BE2C (cell line): ENCODE results near the gene GATA6.

Experiments used
- DNase-seq: peaks from one replicate; pipeline ENCODE4 v3.0.0-alpha.2; 2020
- H3K27me3 ChIP-seq: fragments of 250-450 bp; sonication (Bioruptor Pico); 2 replicates; pipeline ENCODE4 v1.5.1; 2020; ENCODE audit warnings: mild to moderate bottlenecking
- H3K36me3 ChIP-seq: fragments of 250-450 bp; sonication (Bioruptor Pico); 2 replicates; pipeline ENCODE4 v1.5.1; 2020; ENCODE audit warnings: mild to moderate bottlenecking
- H3K4me1 ChIP-seq: fragments of 250-450 bp; sonication (Bioruptor Pico); 2 replicates; pipeline ENCODE4 v1.5.1; 2020
- H3K4me3 ChIP-seq: 2 replicates; pipeline ENCODE4 v1.5.1; 2011; ENCODE audit warnings: low read depth, low read length
- H3K9me3 ChIP-seq: fragments of 250-450 bp; sonication (Bioruptor Pico); 2 replicates; pipeline ENCODE4 v1.5.1; 2020
- TF ChIP-seq, protein P1 (sequence below): IDR thresholded peaks from 2 replicates; pipeline ENCODE4 v1.5.1; 2012; ENCODE audit warnings: mild to moderate bottlenecking, low read depth, low read length

GATA6 gene

DNA sequence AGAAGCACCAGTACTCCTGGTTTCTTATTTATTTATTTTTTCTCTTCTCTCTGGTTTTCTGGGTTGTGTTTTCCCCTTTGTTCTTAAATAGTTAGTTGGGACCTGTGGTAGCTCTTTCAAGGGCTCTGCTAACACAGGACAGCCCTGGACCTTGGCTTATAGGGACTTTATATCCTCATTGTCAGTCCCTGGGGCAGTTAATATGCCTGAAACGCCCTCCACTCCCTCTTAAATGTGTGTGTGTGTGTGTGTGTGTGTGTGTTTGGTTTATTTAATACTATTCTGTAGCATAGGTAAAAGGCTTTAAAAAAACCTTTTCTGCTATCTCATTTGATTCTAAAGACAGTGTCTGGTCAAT, 54.6 kb downstream of the GATA6 start:
- no peaks in the 10 kb centered on the region for H3K9me3 ChIP-seq
- DNase-seq, result no peak
- no peaks in the 10 kb centered on the region for H3K36me3 ChIP-seq
- no peak overlapping the region for H3K4me3 ChIP-seq
- TF ChIP-seq, protein P1, sequence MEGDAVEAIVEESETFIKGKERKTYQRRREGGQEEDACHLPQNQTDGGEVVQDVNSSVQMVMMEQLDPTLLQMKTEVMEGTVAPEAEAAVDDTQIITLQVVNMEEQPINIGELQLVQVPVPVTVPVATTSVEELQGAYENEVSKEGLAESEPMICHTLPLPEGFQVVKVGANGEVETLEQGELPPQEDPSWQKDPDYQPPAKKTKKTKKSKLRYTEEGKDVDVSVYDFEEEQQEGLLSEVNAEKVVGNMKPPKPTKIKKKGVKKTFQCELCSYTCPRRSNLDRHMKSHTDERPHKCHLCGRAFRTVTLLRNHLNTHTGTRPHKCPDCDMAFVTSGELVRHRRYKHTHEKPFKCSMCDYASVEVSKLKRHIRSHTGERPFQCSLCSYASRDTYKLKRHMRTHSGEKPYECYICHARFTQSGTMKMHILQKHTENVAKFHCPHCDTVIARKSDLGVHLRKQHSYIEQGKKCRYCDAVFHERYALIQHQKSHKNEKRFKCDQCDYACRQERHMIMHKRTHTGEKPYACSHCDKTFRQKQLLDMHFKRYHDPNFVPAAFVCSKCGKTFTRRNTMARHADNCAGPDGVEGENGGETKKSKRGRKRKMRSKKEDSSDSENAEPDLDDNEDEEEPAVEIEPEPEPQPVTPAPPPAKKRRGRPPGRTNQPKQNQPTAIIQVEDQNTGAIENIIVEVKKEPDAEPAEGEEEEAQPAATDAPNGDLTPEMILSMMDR, result no peak
- H3K4me1 ChIP-seq, result no peaks in the 10 kb centered on the region
- H3K27me3 ChIP-seq, result no peaks in the 10 kb centered on the region

DNA sequence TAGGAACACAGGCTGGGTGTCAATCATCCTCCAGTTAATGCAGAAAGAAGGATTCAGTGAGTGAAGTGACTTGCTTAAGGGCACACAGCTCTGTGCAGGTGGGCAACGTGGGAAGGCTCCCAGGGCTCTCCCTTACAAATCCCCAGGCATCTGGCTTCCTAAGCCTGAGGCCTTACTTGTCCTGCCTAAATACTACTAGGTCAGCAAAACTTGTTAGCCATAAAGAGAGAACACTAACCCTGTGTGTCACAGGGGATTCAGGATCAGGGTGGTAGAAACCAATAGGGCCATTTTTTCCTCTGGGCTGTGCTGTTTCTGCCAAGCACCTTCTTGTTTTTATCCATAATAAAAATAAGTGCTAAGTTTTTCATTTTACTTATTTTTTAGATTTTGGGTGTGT, 55.0 kb downstream of the GATA6 start:
- Histone ChIP-seq H3K4me1 (no peaks in the 10 kb centered on the region), H3K9me3 (no peaks in the 10 kb centered on the region), H3K27me3 (no peaks in the 10 kb centered on the region), H3K4me3 (no peak overlapping the region), H3K36me3 (no peaks in the 10 kb centered on the region)
- TF ChIP-seq, protein P1, result no peak
- DNase-seq, result no peak

DNA sequence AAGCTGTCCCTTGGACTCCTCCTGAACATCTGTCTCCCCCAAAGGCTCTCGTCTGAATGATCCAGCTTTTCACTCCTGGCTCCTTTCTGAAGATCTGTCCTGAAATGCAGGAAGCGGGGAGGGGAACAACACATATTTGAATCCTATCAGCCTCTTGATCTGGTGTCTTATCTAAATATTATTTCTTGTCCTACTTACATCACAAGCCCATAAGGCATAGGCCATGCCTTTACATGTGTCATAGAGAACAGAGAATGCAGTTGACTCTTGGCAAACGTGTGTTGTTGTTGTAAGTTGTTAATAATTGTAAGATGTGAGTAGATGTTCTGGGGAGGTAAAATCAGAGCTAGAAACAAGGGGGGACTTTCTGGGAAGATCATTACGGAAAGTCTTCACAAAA, 57.4 kb downstream of the GATA6 start:
- H3K36me3 ChIP-seq, result no peaks in the 10 kb centered on the region
- H3K9me3 ChIP-seq, result no peaks in the 10 kb centered on the region
- H3K4me1 ChIP-seq, result no peaks in the 10 kb centered on the region
- H3K27me3 ChIP-seq, result no peaks in the 10 kb centered on the region
- no peak for DNase-seq
- no peak overlapping the region for H3K4me3 ChIP-seq
- TF ChIP-seq, protein P1, result no peak

DNA sequence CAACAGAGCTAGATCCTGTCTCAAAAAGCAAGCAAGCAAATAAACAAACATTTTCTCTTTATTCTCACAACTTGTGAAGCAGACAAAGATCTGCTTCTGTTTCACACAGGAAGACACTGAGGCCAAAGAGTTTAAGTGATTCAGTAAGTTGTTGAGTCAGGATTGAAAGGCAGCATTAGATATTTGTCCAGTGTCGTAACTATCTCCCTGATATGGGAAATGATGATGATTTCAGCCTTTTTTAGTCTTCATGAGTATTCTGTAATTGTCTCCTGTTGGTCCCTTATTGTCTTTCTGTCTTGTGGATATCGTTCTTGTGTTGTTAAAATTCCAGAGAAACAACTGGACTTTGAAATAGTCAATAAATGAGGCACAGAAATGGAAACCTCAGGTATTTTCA, 59.6 kb downstream of the GATA6 start:
- H3K36me3 ChIP-seq, result no peaks in the 10 kb centered on the region
- no peaks in the 10 kb centered on the region for H3K9me3 ChIP-seq
- TF ChIP-seq, protein P1, result no peak
- no peaks in the 10 kb centered on the region for H3K4me1 ChIP-seq
- H3K4me3 ChIP-seq, result no peak overlapping the region
- no peaks in the 10 kb centered on the region for H3K27me3 ChIP-seq
- no peak for DNase-seq

DNA sequence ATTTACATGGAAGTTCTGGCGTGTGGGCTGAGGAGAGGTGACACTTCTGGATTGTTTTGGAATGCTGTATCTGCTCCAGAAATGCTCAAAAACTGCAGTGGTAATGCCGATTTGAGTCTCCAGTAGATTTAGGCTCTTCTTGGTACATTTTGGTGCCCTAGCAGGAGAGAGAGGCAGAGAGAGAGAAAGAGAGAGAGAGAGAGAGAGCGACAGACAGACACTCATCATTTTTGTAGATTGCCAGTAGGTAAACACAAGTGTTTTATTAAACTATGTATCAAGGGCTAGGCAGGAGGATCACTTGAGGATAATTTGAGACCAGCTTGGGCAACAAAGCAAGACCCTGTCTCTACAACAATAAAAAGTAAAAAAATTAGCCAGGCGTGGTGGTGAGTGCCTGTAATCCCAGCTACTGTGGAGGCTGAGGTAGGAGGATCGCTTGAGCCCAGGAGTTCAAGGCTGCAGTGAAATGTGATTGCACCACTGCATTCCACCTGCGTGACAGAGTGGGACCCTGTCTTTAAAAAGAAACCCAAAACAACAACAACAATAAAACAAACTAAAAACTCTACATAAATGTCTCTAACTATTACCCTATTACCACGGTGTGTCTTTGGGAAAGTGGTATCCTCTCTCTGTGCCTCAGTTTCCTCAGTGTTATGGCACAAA, 60.2 kb downstream of the GATA6 start:
- H3K36me3 ChIP-seq, result no peaks in the 10 kb centered on the region
- TF ChIP-seq, protein P1, result no peak

DNA sequence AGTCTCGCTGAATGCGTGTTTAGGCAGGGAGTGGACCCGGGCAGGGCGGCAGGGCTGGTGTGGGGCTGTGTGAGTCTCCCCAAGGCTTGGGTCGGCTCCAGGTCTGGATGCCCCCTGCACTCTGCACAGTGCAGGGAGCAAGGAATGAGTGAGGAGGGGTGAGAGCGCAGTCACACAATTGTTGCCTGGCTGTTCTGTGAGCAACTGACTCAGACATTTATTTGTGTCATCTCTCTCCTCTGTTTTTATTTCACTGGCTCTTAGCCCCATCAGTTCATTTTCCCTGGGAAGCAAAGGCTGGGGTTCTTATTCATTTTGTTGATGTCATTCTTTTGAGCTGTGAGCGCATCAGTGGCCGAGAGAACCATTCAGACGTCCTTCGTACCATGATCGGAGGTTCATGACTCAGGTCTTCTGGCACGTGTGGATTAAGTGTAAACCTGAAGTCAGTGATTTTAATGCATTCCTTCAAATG, 61.1 kb downstream of the GATA6 start:
- Histone ChIP-seq H3K36me3 (no peaks in the 10 kb centered on the region), H3K27me3 (no peaks in the 10 kb centered on the region), H3K4me3 (no peak overlapping the region), H3K4me1 (no peaks in the 10 kb centered on the region), H3K9me3 (no peaks in the 10 kb centered on the region)
- TF ChIP-seq, protein P1, result no peak
- DNase-seq, result no peak

More for the DNA sequence above, 60.2 kb downstream of the GATA6 start:
- Histone ChIP-seq H3K4me1 (no peaks in the 10 kb centered on the region), H3K9me3 (no peaks in the 10 kb centered on the region), H3K4me3 (no peak overlapping the region), H3K27me3 (no peaks in the 10 kb centered on the region)
- no peak for DNase-seq
